ENCODE results near the gene GDA. TPM values are rescaled to one million over a fixed set of nuclear protein-coding genes. Genes with fewer than 3 reads are reported as not detected.

Gene GDA
- total and polyA plus RNA-seq, 9 donors, result 0.16 to 6.1 (median 0.25) TPM

GRCh38 chr9:72204062-72204461, 54.8 kb downstream of the GDA start:
- no peak for DNase-seq
- no peak overlapping the region for H3K27ac ChIP-seq (ENCODE audit: low read length)
- 82% methylated on average over 3 of the region's 7 CpGs for WGBS (ENCODE audit: insufficient coverage)
- no peaks in the 10 kb centered on the region for H3K36me3 ChIP-seq (ENCODE audit: control insufficient read depth, insufficient read depth, low read length)
- H3K9me3 ChIP-seq (replicated peaks; ENCODE audit: control insufficient read depth, low read depth, low read length), result no peaks in the 10 kb centered on the region
- no peaks in the 10 kb centered on the region for H3K4me1 ChIP-seq (ENCODE audit: control insufficient read depth, insufficient read depth, low read length)
- no peaks in the 10 kb centered on the region for H3K27me3 ChIP-seq (ENCODE audit: control insufficient read depth, insufficient read depth, low read length)
- no peak overlapping the region for H3K4me3 ChIP-seq (ENCODE audit: low read length)

GRCh38 chr9:72205513-72205912, 56.3 kb downstream of the GDA start:
- H3K9me3 ChIP-seq (replicated peaks; ENCODE audit: control insufficient read depth, low read depth, low read length), result no peaks in the 10 kb centered on the region
- no peaks in the 10 kb centered on the region for H3K36me3 ChIP-seq (ENCODE audit: control insufficient read depth, insufficient read depth, low read length)
- no peak for DNase-seq
- H3K4me3 ChIP-seq (ENCODE audit: low read length), result no peak overlapping the region
- no peaks in the 10 kb centered on the region for H3K4me1 ChIP-seq (ENCODE audit: control insufficient read depth, insufficient read depth, low read length)
- no peaks in the 10 kb centered on the region for H3K27me3 ChIP-seq (ENCODE audit: control insufficient read depth, insufficient read depth, low read length)
- H3K27ac ChIP-seq (ENCODE audit: low read length), result no peak overlapping the region

DNA sequence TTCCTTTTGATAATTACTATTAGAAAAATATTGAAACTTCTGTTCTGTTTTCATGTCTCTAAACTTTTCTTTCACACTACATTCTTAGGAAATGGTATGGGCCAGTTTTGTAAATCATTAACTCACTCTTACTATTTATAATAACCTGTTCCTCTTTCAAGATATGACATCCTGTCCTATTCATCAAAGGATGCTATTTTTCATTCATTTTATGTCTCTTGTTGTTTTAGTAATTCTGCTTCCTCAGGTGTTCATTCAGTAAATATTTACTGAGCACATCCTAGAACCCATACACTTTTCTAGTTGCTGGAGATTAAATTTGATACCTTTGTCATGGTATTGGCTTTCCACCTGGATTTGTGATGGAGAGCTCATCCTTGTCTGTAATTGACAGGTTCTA, 58.0 kb downstream of the GDA start:
- DNase-seq, result no peak
- no peaks in the 10 kb centered on the region for H3K27me3 ChIP-seq (ENCODE audit: control insufficient read depth, insufficient read depth, low read length)
- no peak overlapping the region for H3K4me3 ChIP-seq (ENCODE audit: low read length)
- H3K4me1 ChIP-seq (ENCODE audit: control insufficient read depth, insufficient read depth, low read length), result no peaks in the 10 kb centered on the region
- no peak overlapping the region for H3K27ac ChIP-seq (ENCODE audit: low read length)
- no peaks in the 10 kb centered on the region for H3K36me3 ChIP-seq (ENCODE audit: control insufficient read depth, insufficient read depth, low read length)
- no peaks in the 10 kb centered on the region for H3K9me3 ChIP-seq (replicated peaks; ENCODE audit: control insufficient read depth, low read depth, low read length)

DNA sequence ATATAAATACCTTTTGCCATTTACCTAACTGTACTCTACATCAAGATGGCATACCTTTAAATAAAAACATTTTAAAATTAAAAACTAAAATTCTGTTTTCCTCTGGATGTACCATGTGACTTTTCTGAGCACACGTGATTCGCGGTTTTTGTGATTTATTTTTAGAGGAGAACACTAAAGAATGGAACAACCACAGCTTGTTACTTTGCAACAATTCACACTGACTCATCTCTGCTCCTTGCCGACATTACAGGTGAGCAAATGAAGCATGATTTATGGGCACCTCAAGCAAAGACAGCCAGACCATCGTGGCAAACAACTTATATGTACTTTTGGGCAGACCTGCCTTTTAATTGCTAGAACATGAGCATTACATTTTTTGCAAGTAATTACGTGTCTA, 61.3 kb downstream of the GDA start:
- Histone ChIP-seq H3K27ac (ENCODE audit: low read length) (no peak overlapping the region), H3K4me1 (ENCODE audit: control insufficient read depth, insufficient read depth, low read length) (no peaks in the 10 kb centered on the region), H3K27me3 (ENCODE audit: control insufficient read depth, insufficient read depth, low read length) (no peaks in the 10 kb centered on the region), H3K36me3 (ENCODE audit: control insufficient read depth, insufficient read depth, low read length) (no peaks in the 10 kb centered on the region), H3K4me3 (ENCODE audit: low read length) (no peak overlapping the region), H3K9me3 (replicated peaks; ENCODE audit: control insufficient read depth, low read depth, low read length) (no peaks in the 10 kb centered on the region)
- no CpG with 5 or more reads among the region's 6 CpGs for WGBS (ENCODE audit: insufficient coverage)
- no peak for DNase-seq

GRCh38 chr9:72211047-72211446, 61.8 kb downstream of the GDA start:
- no peak for DNase-seq
- no peaks in the 10 kb centered on the region for H3K27me3 ChIP-seq (ENCODE audit: control insufficient read depth, insufficient read depth, low read length)
- no peaks in the 10 kb centered on the region for H3K36me3 ChIP-seq (ENCODE audit: control insufficient read depth, insufficient read depth, low read length)
- 38% methylated on average over 2 of the region's 3 CpGs for WGBS (ENCODE audit: insufficient coverage)
- H3K4me3 ChIP-seq (ENCODE audit: low read length), result no peak overlapping the region
- H3K9me3 ChIP-seq (replicated peaks; ENCODE audit: control insufficient read depth, low read depth, low read length), result no peaks in the 10 kb centered on the region
- no peaks in the 10 kb centered on the region for H3K4me1 ChIP-seq (ENCODE audit: control insufficient read depth, insufficient read depth, low read length)
- H3K27ac ChIP-seq (ENCODE audit: low read length), result no peak overlapping the region

DNA sequence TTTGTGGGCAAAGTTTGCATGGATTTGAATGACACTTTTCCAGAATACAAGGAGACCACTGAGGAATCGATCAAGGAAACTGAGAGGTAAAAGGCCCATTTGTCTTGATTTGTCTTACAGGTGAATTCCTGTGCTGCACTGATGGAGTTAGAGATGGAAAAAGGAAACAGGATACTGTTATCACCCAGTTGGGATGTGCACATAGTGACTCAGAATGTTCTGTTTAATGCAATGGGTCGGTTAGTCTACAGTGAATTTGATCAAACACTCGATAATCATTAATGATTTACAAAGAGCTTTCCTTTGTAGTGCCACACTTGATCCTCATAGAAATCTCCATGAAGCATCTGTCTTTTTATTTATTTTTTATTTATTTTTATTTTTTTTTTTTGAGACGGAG, 64.7 kb downstream of the GDA start:
- no peak overlapping the region for H3K4me3 ChIP-seq (ENCODE audit: low read length)
- H3K27me3 ChIP-seq (ENCODE audit: control insufficient read depth, insufficient read depth, low read length), result no peaks in the 10 kb centered on the region
- H3K4me1 ChIP-seq (ENCODE audit: control insufficient read depth, insufficient read depth, low read length), result no peaks in the 10 kb centered on the region
- no peaks in the 10 kb centered on the region for H3K36me3 ChIP-seq (ENCODE audit: control insufficient read depth, insufficient read depth, low read length)
- H3K9me3 ChIP-seq (replicated peaks; ENCODE audit: control insufficient read depth, low read depth, low read length), result no peaks in the 10 kb centered on the region
- no peak for DNase-seq
- no peak overlapping the region for H3K27ac ChIP-seq (ENCODE audit: low read length)
- 100% methylated on average over 1 of the region's 4 CpGs for WGBS (ENCODE audit: insufficient coverage)

- Histone ChIP-seq H3K9me3 (replicated peaks; ENCODE audit: control insufficient read depth, low read depth, low read length) (no peaks in the 10 kb centered on the region), H3K4me3 (ENCODE audit: low read length) (no peak overlapping the region), H3K36me3 (ENCODE audit: control insufficient read depth, insufficient read depth, low read length) (no peaks in the 10 kb centered on the region), H3K27ac (ENCODE audit: low read length) (no peak overlapping the region), H3K4me1 (ENCODE audit: control insufficient read depth, insufficient read depth, low read length) (no peaks in the 10 kb centered on the region), H3K27me3 (ENCODE audit: control insufficient read depth, insufficient read depth, low read length) (no peaks in the 10 kb centered on the region)
- no CpG with 5 or more reads among the region's 3 CpGs for WGBS (ENCODE audit: insufficient coverage)
- DNase-seq, result no peak
These were observed 68.1 kb downstream of the GDA start for GRCh38 chr9:72217306-72217842.

DNA sequence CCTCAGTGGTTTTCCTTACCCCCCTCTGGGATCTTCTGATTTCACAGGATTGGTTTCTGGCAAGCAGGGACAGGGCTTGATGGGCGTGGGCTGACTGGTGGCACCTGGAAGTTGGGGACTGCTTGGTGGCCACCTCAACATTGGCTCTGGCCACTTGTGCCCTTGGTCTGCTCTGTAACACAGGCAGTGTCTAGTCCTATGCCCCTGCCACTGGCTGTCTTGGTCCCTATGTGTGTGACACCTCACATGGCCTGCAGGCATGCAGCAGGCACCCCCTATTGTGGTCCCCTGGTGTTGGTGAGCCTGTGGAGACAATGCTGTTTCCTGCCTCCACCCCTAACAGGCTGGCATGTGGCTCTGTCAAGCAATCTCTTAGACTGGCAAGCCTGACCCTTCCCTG, 71.3 kb downstream of the GDA start:
- WGBS (ENCODE audit: insufficient coverage), result 86% methylated on average over 1 of the region's 1 CpG
- H3K4me3 ChIP-seq (ENCODE audit: low read length), result no peak overlapping the region
- no peak overlapping the region for H3K27ac ChIP-seq (ENCODE audit: low read length)
- DNase-seq, result no peak
- H3K9me3 ChIP-seq (replicated peaks; ENCODE audit: control insufficient read depth, low read depth, low read length), result no peaks in the 10 kb centered on the region
- no peaks in the 10 kb centered on the region for H3K4me1 ChIP-seq (ENCODE audit: control insufficient read depth, insufficient read depth, low read length)
- no peaks in the 10 kb centered on the region for H3K36me3 ChIP-seq (ENCODE audit: control insufficient read depth, insufficient read depth, low read length)
- no peaks in the 10 kb centered on the region for H3K27me3 ChIP-seq (ENCODE audit: control insufficient read depth, insufficient read depth, low read length)

DNA sequence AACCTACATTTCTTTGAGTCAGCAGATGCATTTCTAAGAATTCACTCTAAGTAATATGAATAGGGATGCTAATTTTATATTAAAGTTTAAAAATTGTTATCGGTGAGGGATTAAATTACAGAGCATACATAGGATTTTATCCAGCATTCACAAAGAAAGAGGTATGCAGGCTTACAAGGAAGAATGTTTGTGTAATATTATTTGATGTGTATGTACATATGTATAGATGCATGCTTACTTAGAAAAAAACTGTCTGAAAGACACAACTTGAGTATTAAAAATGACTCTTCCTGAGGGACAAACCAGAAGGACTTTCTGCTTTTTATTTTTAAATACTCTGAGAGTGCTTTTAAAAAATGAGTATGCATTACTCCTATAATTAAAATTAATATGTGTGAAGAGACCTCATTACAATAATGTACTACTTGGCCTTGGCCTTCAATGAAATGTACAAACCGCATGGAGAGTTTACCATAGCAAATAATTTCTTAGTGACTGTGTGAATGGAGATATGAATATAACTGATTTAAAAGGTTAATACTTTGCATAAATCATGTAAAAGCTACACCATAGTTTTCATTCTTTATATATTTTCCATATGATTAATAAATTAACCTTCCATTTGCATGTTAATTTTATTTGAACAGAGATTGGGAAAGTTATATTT, 77.0 kb downstream of the GDA start:
- no peaks in the 10 kb centered on the region for H3K36me3 ChIP-seq (ENCODE audit: control insufficient read depth, insufficient read depth, low read length)
- WGBS (ENCODE audit: insufficient coverage), result no CpG with 5 or more reads among the region's 2 CpGs

GRCh38 chr9:72228282-72228681, 79.0 kb downstream of the GDA start:
- no peak overlapping the region for H3K27ac ChIP-seq (ENCODE audit: low read length)
- no peak for DNase-seq
- no CpG with 5 or more reads among the region's 3 CpGs for WGBS (ENCODE audit: insufficient coverage)
- H3K4me3 ChIP-seq (ENCODE audit: low read length), result no peak overlapping the region
- no peaks in the 10 kb centered on the region for H3K36me3 ChIP-seq (ENCODE audit: control insufficient read depth, insufficient read depth, low read length)
- H3K27me3 ChIP-seq (ENCODE audit: control insufficient read depth, insufficient read depth, low read length), result no peaks in the 10 kb centered on the region
- H3K9me3 ChIP-seq (replicated peaks; ENCODE audit: control insufficient read depth, low read depth, low read length), result no peaks in the 10 kb centered on the region
- no peaks in the 10 kb centered on the region for H3K4me1 ChIP-seq (ENCODE audit: control insufficient read depth, insufficient read depth, low read length)

More for the DNA sequence above, 77.0 kb downstream of the GDA start:
- no peak overlapping the region for H3K27ac ChIP-seq (ENCODE audit: low read length)
- H3K4me3 ChIP-seq (ENCODE audit: low read length), result no peak overlapping the region
- DNase-seq, result no peak
- no peaks in the 10 kb centered on the region for H3K9me3 ChIP-seq (replicated peaks; ENCODE audit: control insufficient read depth, low read depth, low read length)
- H3K27me3 ChIP-seq (ENCODE audit: control insufficient read depth, insufficient read depth, low read length), result no peaks in the 10 kb centered on the region
- H3K4me1 ChIP-seq (ENCODE audit: control insufficient read depth, insufficient read depth, low read length), result no peaks in the 10 kb centered on the region

- Histone ChIP-seq H3K36me3 (ENCODE audit: control insufficient read depth, insufficient read depth, low read length) (no peaks in the 10 kb centered on the region), H3K4me3 (ENCODE audit: low read length) (no peak overlapping the region), H3K9me3 (replicated peaks; ENCODE audit: control insufficient read depth, low read depth, low read length) (no peaks in the 10 kb centered on the region), H3K27ac (ENCODE audit: low read length) (no peak overlapping the region), H3K27me3 (ENCODE audit: control insufficient read depth, insufficient read depth, low read length) (no peaks in the 10 kb centered on the region), H3K4me1 (ENCODE audit: control insufficient read depth, insufficient read depth, low read length) (no peaks in the 10 kb centered on the region)
- WGBS (ENCODE audit: insufficient coverage), result no CpG with 5 or more reads among the region's 3 CpGs
- DNase-seq, result no peak
These were observed 83.5 kb downstream of the GDA start for GRCh38 chr9:72232778-72233177.

All from muscle of leg (tissue), 11 donors.